CD4-positive, CD25-positive, alpha-beta regulatory T cell (primary cell): ENCODE measurements around the gene AK2. TPM values are rescaled to one million over a fixed set of nuclear protein-coding genes. Genes with fewer than 3 reads are reported as not detected.
"Not testable (repeated sequence)": the region's sequence is repeated elsewhere in the genome, so short reads cannot be mapped to it uniquely, and the experiment has no call there.

Experiments used
- ATAC-seq, 2 donors: fragments of 150-1000 bp; cut with Tn5 transposase; one replicate each; pipeline ENCODE4 v1.10.0; 2021; ENCODE audit warnings: low read depth in 2 of 2, moderate number of reproducible peaks in 2 of 2, moderate library complexity in 1 of 2
- DNase-seq, 3 donors: peaks; one replicate each; pipeline versions ENCODE4 v3.0.0 to v3.0.0-alpha.2; 2012 to 2022; ENCODE audit warnings: mixed read lengths in 1 of 3
- H3K27ac ChIP-seq: one replicate; pipeline ENCODE4 v1.7.0; 2013; ENCODE audit warnings: mild to moderate bottlenecking, low read length; ENCODE audit not compliant: insufficient read depth, poor library complexity, severe bottlenecking
- H3K27me3 ChIP-seq: one replicate; pipeline ENCODE4 v1.7.0; 2013; ENCODE audit warnings: low read length; ENCODE audit not compliant: control insufficient read depth, insufficient read depth
- H3K36me3 ChIP-seq: one replicate; pipeline ENCODE4 v1.7.0; 2013; ENCODE audit warnings: mild to moderate bottlenecking, low read length, moderate library complexity; ENCODE audit not compliant: control insufficient read depth, insufficient read depth
- H3K4me1 ChIP-seq: 2 replicates; pipeline ENCODE4 v1.7.0; 2013; ENCODE audit warnings: mild to moderate bottlenecking, low read length; ENCODE audit not compliant: insufficient read depth, control insufficient read depth, poor library complexity, severe bottlenecking
- H3K4me3 ChIP-seq: one replicate; pipeline ENCODE4 v1.7.0; 2013; ENCODE audit warnings: low read depth, mild to moderate bottlenecking, low read length, moderate library complexity
- H3K9me3 ChIP-seq, 2 experiments: 1 replicate in 1 of 2; 2 replicates in 1 of 2; pipeline ENCODE4 v1.7.0; 2013; ENCODE audit warnings: low read length in 2 of 2, mild to moderate bottlenecking in 1 of 2, moderate library complexity in 1 of 2; ENCODE audit not compliant: control insufficient read depth in 2 of 2
- H3K27ac Mint-ChIP-seq, 3 donors: one replicate each; pipeline ENCODE4 v1.8.0; 2020 to 2022; ENCODE audit warnings: mild to moderate bottlenecking in 3 of 3, mixed read lengths in 3 of 3, moderate library complexity in 2 of 3
- H3K27me3 Mint-ChIP-seq: one replicate; pipeline ENCODE4 v1.8.0; 2022; ENCODE audit warnings: mild to moderate bottlenecking, mixed read lengths
- H3K36me3 Mint-ChIP-seq: one replicate; pipeline ENCODE4 v1.8.0; 2020; ENCODE audit warnings: mixed read lengths
- H3K4me1 Mint-ChIP-seq, 4 donors: one replicate each; pipeline ENCODE4 v1.8.0; 2020 to 2022; ENCODE audit warnings: mixed read lengths in 4 of 4, mild to moderate bottlenecking in 1 of 4
- H3K4me3 Mint-ChIP-seq, 4 donors: one replicate each; pipeline ENCODE4 v1.8.0; 2020 to 2022; ENCODE audit warnings: mild to moderate bottlenecking in 4 of 4, mixed read lengths in 4 of 4, moderate library complexity in 3 of 4
- H3K9me3 Mint-ChIP-seq, 7 donors: one replicate each; pipeline ENCODE4 v1.8.0; 2020 to 2022; ENCODE audit warnings: mixed read lengths in 7 of 7, mild to moderate bottlenecking in 3 of 7, moderate library complexity in 2 of 7
- polyA plus RNA-seq, 4 donors: library from polyadenylated mRNA; unstranded; fragments of 300-500 nt; fragmentation: Illumina TruSeq; gene quantifications; one replicate each; pipeline ENCODE4 v1.2.3, GENCODE V29; 2021
- total RNA-seq: library from RNA; stranded (reverse); gene quantifications from one replicate; pipeline ENCODE4 v1.2.3, GENCODE V29; 2022

AK2 gene
- total and polyA plus RNA-seq, 5 donors from 2014 or later: 55.3 to 122 (median 114) TPM

DNA sequence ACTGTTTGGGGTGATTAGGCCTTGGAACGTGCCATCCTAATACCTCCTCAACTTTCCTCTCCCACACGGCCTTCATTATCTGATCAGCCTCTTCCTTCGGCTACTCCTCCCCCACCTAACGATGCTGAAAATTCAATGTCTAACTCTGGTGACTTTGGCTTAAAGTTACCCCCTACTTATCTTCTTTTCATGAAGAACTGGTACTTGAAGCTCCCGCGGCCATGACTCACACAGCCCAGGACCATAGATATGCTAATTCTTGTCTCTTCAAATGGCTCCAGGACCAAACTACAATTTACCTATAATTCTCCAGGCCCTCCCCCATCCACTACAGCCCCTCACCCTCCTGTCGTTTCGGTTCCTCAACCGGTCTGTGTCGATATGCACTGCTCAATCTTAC lies 28.6 kb upstream of the AK2 start:
- Mint-ChIP-seq H3K4me3 (no peak overlapping the region), H3K36me3 (peaks cover 24% of the 10 kb centered on the region), H3K9me3 (peaks cover 2 to 64% (median 23%) of the 10 kb centered on the region in 7 donors), H3K27me3 (peaks cover 19% of the 10 kb centered on the region), H3K4me1 (no peaks in the 10 kb centered on the region), H3K27ac (peak overlapping the region in 1 of 3 donors; percentile 67)
- DNase-seq (no peak), ATAC-seq (no peak)
- no peaks in the 10 kb centered on the region for H3K4me1 ChIP-seq
- H3K4me3 ChIP-seq: no peak overlapping the region
- no peak overlapping the region for H3K27ac ChIP-seq
- peaks cover 40 to 41% of the 10 kb centered on the region in 2 experiments for H3K9me3 ChIP-seq
- H3K27me3 ChIP-seq: no peaks in the 10 kb centered on the region
- no peaks in the 10 kb centered on the region for H3K36me3 ChIP-seq

DNA sequence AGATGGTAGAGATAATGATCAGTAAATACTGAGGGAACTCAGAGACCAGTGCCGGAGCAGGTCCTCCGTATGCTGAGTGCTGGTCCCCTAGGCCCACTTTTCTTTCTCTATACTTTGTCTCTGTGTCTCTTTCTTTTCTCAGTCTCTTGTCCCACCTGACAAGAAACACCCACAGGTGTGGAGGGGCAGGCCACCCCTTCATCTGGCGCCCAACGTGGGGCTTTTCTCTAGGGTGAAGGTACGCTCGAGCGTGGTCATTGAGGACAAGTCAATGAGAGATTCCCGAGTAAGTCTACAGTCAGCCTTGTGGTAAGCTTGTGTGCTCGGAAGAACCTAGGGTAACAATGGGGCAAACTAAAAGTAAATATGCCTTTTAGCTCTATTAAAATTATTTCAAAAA lies 27.6 kb upstream of the AK2 start:
- H3K9me3 ChIP-seq: peaks cover 40 to 41% of the 10 kb centered on the region in 2 experiments
- H3K36me3 ChIP-seq, H3K4me3 ChIP-seq, H3K4me3 Mint-ChIP-seq, H3K4me1 ChIP-seq, DNase-seq, H3K27ac ChIP-seq, H3K27ac Mint-ChIP-seq, ATAC-seq, H3K27me3 ChIP-seq, H3K4me1 Mint-ChIP-seq: not testable (repeated sequence)
- H3K36me3 Mint-ChIP-seq: peaks cover 22% of the 10 kb centered on the region
- peaks cover 0 to 63% (median 23%) of the 10 kb centered on the region in 7 donors for H3K9me3 Mint-ChIP-seq
- peaks cover 19% of the 10 kb centered on the region for H3K27me3 Mint-ChIP-seq

- Histone ChIP-seq H3K36me3 (no peaks in the 10 kb centered on the region), H3K27me3 (no peaks in the 10 kb centered on the region), H3K4me3 (no peak overlapping the region), H3K4me1 (no peaks in the 10 kb centered on the region), H3K27ac (no peak overlapping the region), H3K9me3 (peaks cover 40 to 41% of the 10 kb centered on the region in 2 experiments)
- H3K27ac Mint-ChIP-seq: no peak overlapping the region
- no peak for DNase-seq
- no peak for ATAC-seq
- H3K4me3 Mint-ChIP-seq: no peak overlapping the region
- peaks cover 27% of the 10 kb centered on the region for H3K27me3 Mint-ChIP-seq
- H3K36me3 Mint-ChIP-seq: peaks cover 13% of the 10 kb centered on the region
- peaks cover 0 to 53% (median 24%) of the 10 kb centered on the region in 7 donors for H3K9me3 Mint-ChIP-seq
- H3K4me1 Mint-ChIP-seq: no peaks in the 10 kb centered on the region
These were observed 25.2 kb upstream of the AK2 start for GRCh38 chr1:33061834-33062233.

GRCh38 chr1:33060579-33061083 lies 23.9 kb upstream of the AK2 start:
- no peaks in the 10 kb centered on the region for H3K27me3 ChIP-seq
- H3K4me1 ChIP-seq: no peaks in the 10 kb centered on the region
- H3K36me3 ChIP-seq: no peaks in the 10 kb centered on the region
- H3K4me3 ChIP-seq: no peak overlapping the region
- Mint-ChIP-seq H3K27ac (no peak overlapping the region), H3K27me3 (peaks cover 28% of the 10 kb centered on the region), H3K4me3 (no peak overlapping the region), H3K9me3 (peaks cover 0 to 41% (median 18%) of the 10 kb centered on the region in 7 donors), H3K4me1 (peaks cover 0 to under 1% (median under 1%) of the 10 kb centered on the region in 4 donors), H3K36me3 (peaks cover 8% of the 10 kb centered on the region)
- DNase-seq: no peak
- H3K9me3 ChIP-seq: peaks cover 30 to 33% of the 10 kb centered on the region in 2 experiments
- no peak overlapping the region for H3K27ac ChIP-seq
- no peak for ATAC-seq

DNA sequence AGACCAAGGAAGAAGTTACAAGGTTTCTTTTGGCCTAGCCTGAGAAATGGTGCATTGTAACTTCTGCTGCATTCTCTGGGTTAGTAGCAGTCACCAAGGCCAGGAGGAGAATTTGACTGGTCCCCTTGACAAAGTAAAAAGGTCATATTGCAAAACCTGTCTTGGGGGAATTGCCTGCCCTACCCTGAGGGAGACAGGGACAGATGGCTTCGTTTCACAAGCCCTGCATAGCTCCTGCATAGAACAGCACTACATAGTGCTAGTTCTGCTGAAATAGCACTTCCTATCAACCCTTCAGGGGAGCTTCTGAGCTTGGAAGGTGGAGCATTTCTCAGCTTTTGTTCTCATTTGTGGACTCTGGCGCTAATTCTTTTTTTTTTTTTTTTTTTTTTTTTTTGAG lies 20.4 kb upstream of the AK2 start:
- ATAC-seq: no peak

DNA sequence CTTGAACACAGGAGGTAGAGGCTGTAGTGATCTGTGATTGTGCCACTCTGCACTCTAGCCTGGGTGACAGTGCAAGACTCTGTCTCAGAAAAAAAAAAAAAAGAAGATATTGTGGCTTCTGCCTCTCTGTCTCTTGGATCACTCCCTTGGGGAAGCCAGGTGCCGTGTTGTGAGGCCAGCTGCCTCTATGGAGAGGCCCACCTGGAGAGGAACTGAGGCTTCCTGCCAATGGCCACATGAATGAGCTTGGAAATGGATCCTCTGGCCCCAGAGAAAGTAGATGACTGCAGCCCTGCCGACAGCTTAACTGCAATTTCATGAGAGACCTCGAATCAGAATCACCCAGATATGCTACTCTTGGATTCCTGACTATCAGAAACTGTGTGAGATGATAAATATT lies 19.7 kb upstream of the AK2 start:
- Mint-ChIP-seq H3K9me3 (peaks cover 0 to 7% (median 3%) of the 10 kb centered on the region in 7 donors), H3K4me1 (peaks cover 0 to 4% (median 2%) of the 10 kb centered on the region in 4 donors), H3K36me3 (no peaks in the 10 kb centered on the region), H3K27me3 (peaks cover 16% of the 10 kb centered on the region), H3K27ac (no peak overlapping the region), H3K4me3 (no peak overlapping the region)
- Histone ChIP-seq H3K4me1 (no peaks in the 10 kb centered on the region), H3K36me3 (no peaks in the 10 kb centered on the region), H3K27ac (no peak overlapping the region), H3K27me3 (no peaks in the 10 kb centered on the region), H3K4me3 (no peak overlapping the region), H3K9me3 (no peaks in the 10 kb centered on the region)
- DNase-seq (no peak), ATAC-seq (no peak)

More for the DNA sequence above, 20.4 kb upstream of the AK2 start:
- DNase-seq: no peak
- no peak overlapping the region for H3K4me3 ChIP-seq
- no peaks in the 10 kb centered on the region for H3K27me3 ChIP-seq
- Mint-ChIP-seq H3K27ac (no peak overlapping the region), H3K9me3 (peaks cover 0 to 13% (median 6%) of the 10 kb centered on the region in 7 donors), H3K4me1 (peaks cover 0 to 4% (median 2%) of the 10 kb centered on the region in 4 donors), H3K4me3 (no peak overlapping the region), H3K27me3 (peaks cover 20% of the 10 kb centered on the region), H3K36me3 (peaks cover 3% of the 10 kb centered on the region)
- peaks cover 3 to 5% of the 10 kb centered on the region in 2 experiments for H3K9me3 ChIP-seq
- no peaks in the 10 kb centered on the region for H3K36me3 ChIP-seq
- H3K4me1 ChIP-seq: no peaks in the 10 kb centered on the region
- H3K27ac ChIP-seq: no peak overlapping the region

- Mint-ChIP-seq H3K27me3 (peaks cover 16% of the 10 kb centered on the region), H3K27ac (no peak overlapping the region), H3K36me3 (no peaks in the 10 kb centered on the region), H3K4me3 (no peak overlapping the region), H3K9me3 (peaks cover 0 to 7% (median 3%) of the 10 kb centered on the region in 7 donors), H3K4me1 (peaks cover 0 to 4% (median 2%) of the 10 kb centered on the region in 4 donors)
- H3K4me3 ChIP-seq: no peak overlapping the region
- H3K27me3 ChIP-seq: no peaks in the 10 kb centered on the region
- no peaks in the 10 kb centered on the region for H3K4me1 ChIP-seq
- no peaks in the 10 kb centered on the region for H3K36me3 ChIP-seq
- H3K9me3 ChIP-seq: no peaks in the 10 kb centered on the region
- ATAC-seq (peak in 1 of 2 donors; percentile 42), DNase-seq (peak in 2 of 3 donors; percentile 41 to 65)
- no peak overlapping the region for H3K27ac ChIP-seq
These were observed 18.7 kb upstream of the AK2 start for GRCh38 chr1:33055210-33056008.
